DMS153 treated with DMSO at 0.1 percent for 48 hours (cell line): Measurements from ENCODE around the gene DNASE1L1.

Source experiments
- DNase-seq: peaks from one replicate; lab custom pipeline; 2025; ENCODE audit not compliant: unreplicated experiment; lab: John Stamatoyannopoulos, UW

DNASE1L1 gene

DNA sequence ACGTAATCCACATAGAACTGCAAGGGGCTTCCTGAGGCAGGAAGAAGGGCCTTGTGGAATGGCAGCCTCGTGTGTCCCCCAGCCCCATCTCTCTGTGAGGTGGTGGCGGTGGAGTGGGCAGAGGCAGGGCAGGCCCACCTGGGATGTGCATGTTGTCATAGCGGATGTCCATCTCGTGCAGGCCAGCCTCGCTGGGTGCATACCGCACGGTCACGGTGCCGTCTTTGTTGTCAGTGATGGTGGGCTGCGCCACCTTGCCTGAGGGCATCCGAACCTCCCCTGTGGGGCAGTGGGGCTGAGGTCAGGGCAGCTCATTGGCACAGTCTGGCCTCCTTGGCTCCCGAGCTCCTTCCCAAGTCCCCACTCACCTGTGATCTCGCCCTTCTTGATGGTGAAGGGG lies 55.0 kb downstream of the DNASE1L1 start:
- no peak for DNase-seq

DNA sequence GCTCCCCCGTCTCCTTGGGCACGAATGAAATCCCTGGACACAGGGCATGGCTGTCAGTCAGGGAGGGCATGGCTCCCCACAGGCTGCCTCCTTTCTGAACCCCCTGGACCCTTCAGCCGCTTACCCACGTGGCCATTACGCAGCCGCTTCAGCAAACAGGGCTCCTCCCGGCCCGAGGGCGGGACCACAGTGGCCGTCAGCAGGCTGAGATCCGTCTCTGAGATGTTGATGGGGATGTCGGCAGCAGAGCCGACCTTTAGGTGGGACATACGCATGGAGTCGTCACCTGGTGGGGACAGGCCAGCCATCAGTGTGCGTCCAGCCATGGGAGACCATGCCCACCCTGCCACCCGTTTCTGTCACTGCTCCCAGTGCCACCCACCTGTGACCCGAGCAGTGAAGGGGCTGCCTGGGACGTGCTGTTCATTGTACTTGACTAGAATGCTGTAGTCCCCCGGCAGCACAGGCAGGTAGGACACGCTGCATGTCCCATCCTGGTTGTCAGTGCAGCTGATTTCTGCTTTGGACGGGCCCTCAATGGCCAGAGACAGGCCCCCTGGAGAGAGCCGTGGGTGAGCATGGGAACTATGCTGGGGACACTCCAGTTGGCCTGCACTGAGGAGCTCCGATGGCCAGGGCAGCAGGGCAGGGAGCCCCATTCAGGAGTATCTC lies 55.7 kb downstream of the DNASE1L1 start:
- no peak for DNase-seq

DNA sequence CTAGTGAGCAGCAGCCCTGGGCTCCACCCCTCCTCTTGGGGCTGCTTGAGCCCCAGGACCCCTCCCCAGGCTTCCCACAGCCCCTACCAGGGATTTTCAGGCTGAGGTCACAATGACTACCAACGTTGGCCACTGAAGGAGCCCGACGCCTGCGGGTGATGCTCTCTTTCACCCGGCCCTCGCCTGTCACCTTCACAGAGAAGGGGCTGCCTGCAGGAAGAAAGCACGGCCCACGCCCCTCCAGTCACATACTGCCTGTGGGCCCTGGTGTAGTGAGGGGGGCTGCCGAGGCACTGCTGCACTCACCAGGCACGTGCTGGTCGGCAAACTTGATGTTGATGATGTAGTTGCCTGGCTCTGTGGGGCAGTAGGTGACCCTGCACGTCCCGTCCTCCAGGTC lies 56.6 kb downstream of the DNASE1L1 start:
- DNase-seq, result no peak

DNA sequence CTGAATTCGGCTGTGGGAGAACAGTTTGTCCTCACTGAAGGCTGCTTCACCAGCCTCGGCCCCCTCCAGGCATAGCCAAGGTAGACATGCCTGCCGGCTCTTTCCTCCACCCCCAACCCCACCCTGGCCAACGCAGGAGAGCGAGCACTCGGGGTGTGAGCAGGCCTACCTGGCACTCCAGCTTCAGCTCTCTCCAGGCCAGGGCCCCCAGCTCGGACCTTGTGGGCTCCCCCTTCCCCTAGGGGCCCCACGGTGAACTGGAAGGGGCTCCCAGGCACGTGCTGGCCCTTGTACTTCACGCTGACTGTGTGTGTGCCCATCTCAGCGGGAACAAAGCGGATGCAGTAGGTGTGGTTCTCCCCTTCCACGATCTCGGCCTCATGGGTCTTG lies 57.0 kb downstream of the DNASE1L1 start:
- no peak for DNase-seq
